Measurements from ENCODE around the gene PABPC1L. TPM values are rescaled to one million over a fixed set of nuclear protein-coding genes. Genes with fewer than 3 reads are reported as not detected.

Gene PABPC1L
- total RNA-seq, 4 donors from 2014 or later, result 5.1 to 17.1 (median 10.3) TPM

DNA sequence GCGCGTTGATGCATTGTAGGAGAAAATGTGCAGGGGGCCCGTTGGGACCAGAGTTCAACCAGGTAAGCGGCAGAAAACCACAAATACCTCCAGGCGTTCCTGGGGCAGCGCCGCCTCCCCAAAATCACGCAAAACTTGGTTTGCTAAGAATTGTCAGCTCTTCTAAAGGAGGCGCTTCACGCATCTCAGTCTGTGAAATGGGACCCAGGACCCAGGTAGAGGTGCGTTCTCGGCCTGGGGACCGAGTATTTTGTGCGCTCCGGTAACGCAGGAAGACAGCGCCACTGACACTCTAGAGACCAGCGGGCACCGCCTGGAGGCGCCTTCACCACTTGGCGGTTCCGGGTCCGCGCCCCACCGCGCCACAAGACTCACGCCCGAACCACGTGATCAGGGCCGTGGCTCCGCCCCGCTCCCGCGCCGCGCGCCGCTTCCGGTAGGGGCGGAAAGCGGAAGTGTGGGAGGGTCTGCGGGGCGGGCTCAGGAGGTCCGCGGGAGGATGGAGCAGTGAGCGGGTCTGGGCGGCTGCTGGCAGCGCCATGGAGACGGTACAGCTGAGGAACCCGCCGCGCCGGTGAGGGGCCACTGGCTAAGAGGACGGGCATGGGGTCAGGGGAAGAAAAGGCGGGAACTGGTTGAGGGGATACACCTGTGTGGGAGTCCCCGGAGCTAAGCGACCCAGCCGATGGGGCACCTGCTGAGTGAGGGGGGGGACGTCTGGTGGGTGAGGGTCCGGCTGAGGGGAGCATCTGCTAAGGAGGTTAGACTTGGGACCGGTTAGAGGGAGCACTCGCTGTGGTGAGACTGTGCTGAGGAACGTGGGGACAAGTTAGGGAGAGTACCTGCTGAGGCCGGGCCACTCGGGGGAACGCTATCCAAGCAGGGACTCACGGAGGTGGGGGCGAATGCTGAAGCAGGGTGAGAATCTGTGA lies 56.4 kb downstream of the PABPC1L start, which contains the start of gene STK4:
TSS of gene STK4 (plus strand) at position 483 of the 932 bp plus-strand sequence. CDS start at position 540, 57 bp downstream.
- ATAC-seq (ENCODE audit: low FRiP score), result peak; percentile 95
- TF ChIP-seq, protein P1, sequence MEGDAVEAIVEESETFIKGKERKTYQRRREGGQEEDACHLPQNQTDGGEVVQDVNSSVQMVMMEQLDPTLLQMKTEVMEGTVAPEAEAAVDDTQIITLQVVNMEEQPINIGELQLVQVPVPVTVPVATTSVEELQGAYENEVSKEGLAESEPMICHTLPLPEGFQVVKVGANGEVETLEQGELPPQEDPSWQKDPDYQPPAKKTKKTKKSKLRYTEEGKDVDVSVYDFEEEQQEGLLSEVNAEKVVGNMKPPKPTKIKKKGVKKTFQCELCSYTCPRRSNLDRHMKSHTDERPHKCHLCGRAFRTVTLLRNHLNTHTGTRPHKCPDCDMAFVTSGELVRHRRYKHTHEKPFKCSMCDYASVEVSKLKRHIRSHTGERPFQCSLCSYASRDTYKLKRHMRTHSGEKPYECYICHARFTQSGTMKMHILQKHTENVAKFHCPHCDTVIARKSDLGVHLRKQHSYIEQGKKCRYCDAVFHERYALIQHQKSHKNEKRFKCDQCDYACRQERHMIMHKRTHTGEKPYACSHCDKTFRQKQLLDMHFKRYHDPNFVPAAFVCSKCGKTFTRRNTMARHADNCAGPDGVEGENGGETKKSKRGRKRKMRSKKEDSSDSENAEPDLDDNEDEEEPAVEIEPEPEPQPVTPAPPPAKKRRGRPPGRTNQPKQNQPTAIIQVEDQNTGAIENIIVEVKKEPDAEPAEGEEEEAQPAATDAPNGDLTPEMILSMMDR (IDR thresholded peaks at IDR 0.05), result no peak
- DNase-seq (ENCODE audit: low spot score), result peak; percentile 77

DNA sequence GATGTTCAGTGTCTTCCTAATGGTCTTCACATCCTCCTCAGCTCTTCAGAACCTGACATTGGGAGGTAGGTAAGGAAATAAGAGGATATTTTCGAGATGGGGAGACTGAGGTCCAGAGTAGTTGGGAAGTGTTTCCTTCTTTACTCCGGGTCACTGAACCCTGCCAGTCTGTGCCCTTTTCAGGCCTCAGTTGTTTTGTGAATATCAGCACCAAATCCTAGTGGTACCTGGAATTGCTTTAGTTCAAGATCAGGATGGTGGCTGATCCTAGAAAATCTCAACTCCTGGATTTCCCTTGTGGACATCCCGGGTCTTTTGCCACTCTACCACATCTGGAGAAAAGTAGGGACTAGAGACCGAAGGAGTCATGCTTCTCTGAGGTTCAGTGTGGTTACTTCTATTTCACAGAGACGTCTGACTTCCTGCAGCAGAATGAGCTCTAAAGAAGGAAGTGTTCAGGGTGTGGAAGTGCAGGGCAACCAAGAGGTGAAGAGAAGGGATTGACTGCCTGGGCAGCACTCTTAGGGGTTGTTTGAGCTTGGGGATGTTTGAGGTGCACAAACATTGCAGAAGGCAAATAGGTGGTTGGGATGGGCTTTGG lies 57.4 kb downstream of the PABPC1L start:
- TF ChIP-seq, protein P1 (IDR thresholded peaks at IDR 0.05), result no peak
- DNase-seq (ENCODE audit: low spot score), result no peak
- ATAC-seq (ENCODE audit: low FRiP score), result no peak

DNA sequence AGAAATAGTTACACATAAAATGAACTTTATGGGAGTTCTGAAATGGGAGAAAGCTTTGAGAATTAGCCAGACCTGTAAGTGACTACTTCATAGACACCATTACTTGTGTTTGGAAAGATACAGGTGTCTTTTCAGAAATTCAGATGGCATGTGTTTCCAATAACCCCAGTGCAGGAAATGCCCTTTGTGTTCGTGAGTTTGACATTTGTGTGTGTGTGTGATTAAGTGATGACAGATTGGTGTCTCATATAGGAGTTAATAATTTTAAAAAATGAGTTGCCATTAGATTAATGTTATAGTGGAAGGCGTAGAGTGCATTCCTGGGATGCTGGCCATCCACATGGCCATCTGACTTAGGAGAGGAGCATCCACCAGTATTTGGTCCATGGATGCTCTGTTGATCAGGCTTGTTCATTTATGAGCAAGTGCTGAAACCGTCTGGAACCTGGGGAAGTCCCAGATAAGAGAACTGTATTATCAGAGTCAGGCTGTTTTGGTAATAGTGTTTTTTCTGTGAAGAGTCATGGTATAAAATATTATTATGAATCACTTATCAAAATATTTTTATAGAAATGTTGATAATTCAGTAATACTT lies 59.5 kb downstream of the PABPC1L start:
- ATAC-seq (ENCODE audit: low FRiP score) (no peak), DNase-seq (ENCODE audit: low spot score) (no peak)
- TF ChIP-seq, protein P1 (IDR thresholded peaks at IDR 0.05), result no peak

DNA sequence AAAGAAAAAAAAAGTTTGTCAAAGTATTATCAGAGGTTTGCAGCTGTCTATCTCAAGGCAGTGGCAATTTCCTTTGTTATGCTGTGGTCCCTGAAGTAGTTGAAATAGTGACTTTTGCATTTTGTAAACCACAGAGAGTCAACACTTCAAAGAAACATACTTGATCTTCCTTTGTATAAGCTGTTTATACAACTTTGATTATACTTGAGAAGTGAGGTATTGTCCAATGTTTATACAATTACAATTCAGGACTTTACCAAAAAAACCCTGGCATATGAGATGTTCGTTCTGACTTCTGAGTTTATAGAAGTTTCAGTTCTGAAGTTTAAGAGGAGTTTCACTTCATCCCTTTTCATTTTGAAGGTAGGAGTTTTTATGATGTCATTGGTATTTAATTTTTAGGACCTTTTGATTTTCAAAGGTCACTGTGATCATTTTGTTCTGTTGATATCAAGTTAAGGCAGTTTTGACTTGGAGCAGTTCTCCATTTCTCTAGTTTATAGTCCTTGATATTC lies 60.4 kb downstream of the PABPC1L start:
- DNase-seq (ENCODE audit: low spot score) (no peak), ATAC-seq (ENCODE audit: low FRiP score) (no peak)
- TF ChIP-seq, protein P1 (IDR thresholded peaks at IDR 0.05), result no peak

DNA sequence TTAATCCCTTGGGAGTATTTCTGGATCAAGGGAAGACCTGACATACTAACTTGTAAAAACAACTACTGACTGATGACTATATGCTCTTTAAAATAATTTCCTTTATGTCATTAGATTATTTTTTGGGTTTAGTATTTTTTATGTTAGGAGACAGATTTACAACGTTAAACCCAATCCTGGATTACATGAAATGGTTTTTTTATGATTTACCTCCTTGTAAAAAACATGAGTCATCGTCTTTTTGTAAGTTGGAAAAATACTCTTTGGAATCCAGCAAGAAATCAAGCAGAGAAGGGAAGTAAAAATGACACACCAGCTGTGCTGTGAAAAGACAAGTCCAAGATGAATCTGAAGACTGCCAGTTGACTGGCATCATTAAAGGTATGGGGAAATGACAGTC lies 63.2 kb downstream of the PABPC1L start:
- TF ChIP-seq, protein P1 (IDR thresholded peaks at IDR 0.05), result no peak
- no peak for ATAC-seq (ENCODE audit: low FRiP score)
- no peak for DNase-seq (ENCODE audit: low spot score)

DNA sequence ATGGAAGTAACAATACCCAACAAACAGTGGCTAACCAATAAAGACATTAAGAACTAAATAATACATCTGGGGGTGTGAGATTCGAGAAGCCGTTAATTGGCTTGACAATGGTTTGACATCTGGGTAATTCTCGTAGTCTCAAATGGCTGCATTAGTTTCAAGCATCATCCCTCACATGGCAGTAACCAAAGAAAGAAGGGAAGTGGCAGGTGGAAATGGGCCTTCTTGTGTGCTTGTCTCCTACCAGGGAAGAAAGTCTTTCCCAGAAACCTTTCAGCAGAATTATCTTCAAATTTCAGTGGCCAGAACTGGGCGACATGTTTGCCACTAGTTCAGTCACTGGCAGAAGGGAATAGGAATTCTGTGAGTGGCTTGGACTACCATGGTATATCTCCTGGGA lies 66.8 kb downstream of the PABPC1L start:
- no peak for DNase-seq (ENCODE audit: low spot score)
- TF ChIP-seq, protein P1 (IDR thresholded peaks at IDR 0.05), result no peak

More for the DNA sequence above, 66.8 kb downstream of the PABPC1L start:
- ATAC-seq (ENCODE audit: low FRiP score), result no peak
